GM12878 (cell line): Measurements from ENCODE around the gene RBM15B. TPM values are rescaled to one million over a fixed set of nuclear protein-coding genes. Genes with fewer than 3 reads are reported as not detected.

Experiments
- ATF7 ChIP-seq: fragments of 450-650 bp; IDR thresholded peaks from 2 replicates; pipeline ENCODE4 v1.6.1; 2016; ENCODE audit warnings: low read depth, mild to moderate bottlenecking
- CREM ChIP-seq: IDR thresholded peaks from 2 replicates; pipeline ENCODE4 v1.6.1; 2014; ENCODE audit warnings: antibody characterized with exemption, low read depth
- EZH2 ChIP-seq: IDR thresholded peaks from 2 replicates; pipeline ENCODE4 v1.6.1; 2012; ENCODE audit warnings: low read depth, mild to moderate bottlenecking, control low read depth, inconsistent platforms, low read length, borderline replicate concordance; ENCODE audit not compliant: control insufficient read depth
- GATAD2B ChIP-seq: fragments of 450-650 bp; conservative IDR thresholded peaks from 2 replicates; pipeline ENCODE4 v1.6.1; 2017; ENCODE audit warnings: low read depth, mild to moderate bottlenecking, moderate library complexity
- IKZF2 ChIP-seq, 2 experiments: fragments of 450-650 bp; IDR thresholded peaks; 2 replicates each; pipeline ENCODE4 v1.6.1; 2017; ENCODE audit warnings: mild to moderate bottlenecking in 2 of 2, moderate library complexity in 2 of 2
- IRF4 ChIP-seq: IDR thresholded peaks from 2 replicates; pipeline ENCODE4 v1.6.1; 2011; ENCODE audit warnings: low read depth, low read length
- MTA2 ChIP-seq: fragments of 450-650 bp; IDR thresholded peaks from 2 replicates; pipeline ENCODE4 v1.6.1; 2016; ENCODE audit warnings: low read depth, mild to moderate bottlenecking, moderate library complexity
- NFXL1 ChIP-seq: fragments of 450-650 bp; IDR thresholded peaks from 2 replicates; pipeline ENCODE4 v1.6.1; 2017; ENCODE audit warnings: antibody characterized with exemption, mild to moderate bottlenecking, borderline replicate concordance
- NFYB ChIP-seq: IDR thresholded peaks from 2 replicates; pipeline ENCODE4 v1.6.1; 2011; ENCODE audit warnings: low read depth, mild to moderate bottlenecking, low read length, improper control_type of control experiment, moderate library complexity; ENCODE audit not compliant: insufficient read depth
- NR2C2 ChIP-seq: IDR thresholded peaks from 2 replicates; pipeline ENCODE4 v1.6.1; 2011; ENCODE audit warnings: borderline replicate concordance, low read depth; ENCODE audit not compliant: control insufficient read depth, insufficient read length
- POLR2A ChIP-seq: IDR thresholded peaks from 2 replicates; pipeline ENCODE4 v1.6.1; 2011; ENCODE audit warnings: low read depth, mild to moderate bottlenecking, low read length
- SMARCA5 ChIP-seq: fragments of 450-650 bp; IDR thresholded peaks from 2 replicates; pipeline ENCODE4 v1.6.1; 2017; ENCODE audit warnings: mild to moderate bottlenecking
- SPI1 ChIP-seq: IDR thresholded peaks from 2 replicates; pipeline ENCODE4 v1.6.1; 2011; ENCODE audit warnings: low read depth, mild to moderate bottlenecking, low read length, moderate library complexity, borderline replicate concordance; ENCODE audit not compliant: insufficient read depth
- STAT1 ChIP-seq: fragments of 450-650 bp; conservative IDR thresholded peaks from 2 replicates; pipeline ENCODE4 v1.6.1; 2014; ENCODE audit warnings: antibody characterized with exemption, mild to moderate bottlenecking
- TCF3 ChIP-seq: IDR thresholded peaks from 2 replicates; pipeline ENCODE4 v1.6.1; 2012; ENCODE audit warnings: low read depth, mild to moderate bottlenecking, low read length, borderline replicate concordance; ENCODE audit not compliant: insufficient read depth
- YBX1 ChIP-seq: fragments of 450-650 bp; IDR thresholded peaks from 2 replicates; pipeline ENCODE4 v1.6.1; 2016; ENCODE audit warnings: antibody characterized with exemption
- ZNF384 ChIP-seq: IDR thresholded peaks from 2 replicates; pipeline ENCODE4 v1.6.1; 2012; ENCODE audit warnings: low read depth, mild to moderate bottlenecking, low read length, improper control_type of control experiment, borderline replicate concordance
- ZSCAN29 ChIP-seq: fragments of 450-650 bp; IDR thresholded peaks from 2 replicates; pipeline ENCODE4 v1.6.1; 2017; ENCODE audit warnings: mild to moderate bottlenecking, moderate library complexity
- polyA plus RNA-seq, 11 experiments: library from polyadenylated mRNA; depleted of rRNA in 4 of 11; unstranded in 6 of 11; stranded (reverse) in 5 of 11; fragments of >200 nt; fragmentation: Nextera tagmentation in 4 of 11; fragmentation: Illumina TruSeq in 1 of 11; extraction: Ambion mirVana in 4 of 11; extraction: Trizol in 1 of 11; gene quantifications; 1 replicate in 1 of 11; 2 replicates in 10 of 11; pipeline versions ENCODE4 v1.2.1 to v1.2.3, GENCODE V29; 2011 to 2016; ENCODE audit warnings: inconsistent platforms in 2 of 11, missing spikeins in 2 of 11, low read depth in 1 of 11
- total RNA-seq, 4 experiments: library from RNA; depleted of rRNA in 3 of 4; stranded (reverse); fragments of >200 nt in 3 of 4; fragmentation: Illumina TruSeq in 1 of 4; extraction: Trizol in 1 of 4; gene quantifications; 2 replicates each; pipeline versions ENCODE4 v1.2.1 to v1.2.3, GENCODE V29; 2013 to 2021
- TF ChIP-seq, protein P1 (sequence below): IDR thresholded peaks from 2 replicates; pipeline ENCODE4 v1.6.1; 2012; ENCODE audit warnings: low read depth, low read length, improper control_type of control experiment
- TF ChIP-seq, protein P2 (sequence below): IDR thresholded peaks from 2 replicates; pipeline ENCODE4 v1.6.1; 2012; ENCODE audit warnings: low read depth, low read length, improper control_type of control experiment
- TF ChIP-seq, protein P3 (sequence below): fragments of 450-650 bp; IDR thresholded peaks from 2 replicates; pipeline ENCODE4 v1.6.1; 2018; ENCODE audit warnings: borderline replicate concordance, mild to moderate bottlenecking; ENCODE audit not compliant: partially characterized antibody
- TF ChIP-seq, protein P4 (sequence below): fragments of 450-650 bp; IDR thresholded peaks from 2 replicates; pipeline ENCODE4 v1.6.1; 2017; ENCODE audit warnings: mild to moderate bottlenecking, moderate library complexity
- TF ChIP-seq, protein P5 (sequence below): fragments of 450-650 bp; IDR thresholded peaks from 2 replicates; pipeline ENCODE4 v1.6.1; 2017; ENCODE audit warnings: low read depth, mild to moderate bottlenecking, moderate library complexity

RBM15B gene
- total and polyA plus RNA-seq, 10 of the 15 experiments (the other 5 are each of a cell fraction or from before 2014, with no cell fraction given), result 2.4 to 34.5 (median 19.1) TPM

DNA sequence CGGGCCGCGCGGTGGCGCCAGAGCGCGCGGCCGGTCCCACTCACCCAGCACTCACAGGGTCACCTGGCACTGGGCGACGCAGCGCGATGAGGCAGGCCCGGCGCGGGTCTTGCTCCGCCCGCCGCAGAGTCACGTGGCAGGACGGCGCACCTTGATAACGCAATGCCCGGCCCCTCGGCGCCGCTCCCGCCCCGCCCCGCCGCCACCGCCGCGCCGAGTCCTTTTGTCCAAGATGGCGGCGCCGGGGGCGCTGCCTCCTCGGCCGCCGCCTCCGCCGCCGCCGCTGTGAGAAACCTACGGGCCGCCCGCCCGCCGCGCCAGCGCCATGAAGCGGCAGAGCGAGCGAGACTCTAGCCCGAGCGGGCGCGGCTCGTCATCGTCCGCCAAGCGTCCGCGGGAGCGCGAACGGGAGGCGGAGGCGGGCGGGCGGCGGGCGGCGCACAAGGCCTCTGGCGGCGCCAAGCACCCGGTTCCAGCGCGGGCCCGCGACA, at the start of gene RBM15B (continued):
- TF ChIP-seq TCF3 (peak; percentile 84; the same call in 1 of the 2 replicates), SMARCA5 (peak; percentile 56; the same call in 1 of the 2 replicates), ZSCAN29 (no peak), CREM (peak; percentile 98), ATF7 (no peak), SPI1 (no peak), GATAD2B (peak; percentile 82), YBX1 (no peak), POLR2A (peak; percentile 81), EZH2 (no peak), STAT1 (no peak), NR2C2 (no peak), ZNF384 (peak; percentile 36; the same call in 1 of the 2 replicates), NFYB (no peak), MTA2 (no peak), IKZF2 (IDR thresholded peaks at IDR 0.05) (no peak), NFXL1 (no peak), IRF4 (no peak)
- TF ChIP-seq, protein P1, sequence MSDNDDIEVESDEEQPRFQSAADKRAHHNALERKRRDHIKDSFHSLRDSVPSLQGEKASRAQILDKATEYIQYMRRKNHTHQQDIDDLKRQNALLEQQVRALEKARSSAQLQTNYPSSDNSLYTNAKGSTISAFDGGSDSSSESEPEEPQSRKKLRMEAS, result peak; percentile 93
- TF ChIP-seq, protein P2, sequence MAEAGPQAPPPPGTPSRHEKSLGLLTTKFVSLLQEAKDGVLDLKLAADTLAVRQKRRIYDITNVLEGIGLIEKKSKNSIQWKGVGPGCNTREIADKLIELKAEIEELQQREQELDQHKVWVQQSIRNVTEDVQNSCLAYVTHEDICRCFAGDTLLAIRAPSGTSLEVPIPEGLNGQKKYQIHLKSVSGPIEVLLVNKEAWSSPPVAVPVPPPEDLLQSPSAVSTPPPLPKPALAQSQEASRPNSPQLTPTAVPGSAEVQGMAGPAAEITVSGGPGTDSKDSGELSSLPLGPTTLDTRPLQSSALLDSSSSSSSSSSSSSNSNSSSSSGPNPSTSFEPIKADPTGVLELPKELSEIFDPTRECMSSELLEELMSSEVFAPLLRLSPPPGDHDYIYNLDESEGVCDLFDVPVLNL, result no peak
- TF ChIP-seq, protein P3, sequence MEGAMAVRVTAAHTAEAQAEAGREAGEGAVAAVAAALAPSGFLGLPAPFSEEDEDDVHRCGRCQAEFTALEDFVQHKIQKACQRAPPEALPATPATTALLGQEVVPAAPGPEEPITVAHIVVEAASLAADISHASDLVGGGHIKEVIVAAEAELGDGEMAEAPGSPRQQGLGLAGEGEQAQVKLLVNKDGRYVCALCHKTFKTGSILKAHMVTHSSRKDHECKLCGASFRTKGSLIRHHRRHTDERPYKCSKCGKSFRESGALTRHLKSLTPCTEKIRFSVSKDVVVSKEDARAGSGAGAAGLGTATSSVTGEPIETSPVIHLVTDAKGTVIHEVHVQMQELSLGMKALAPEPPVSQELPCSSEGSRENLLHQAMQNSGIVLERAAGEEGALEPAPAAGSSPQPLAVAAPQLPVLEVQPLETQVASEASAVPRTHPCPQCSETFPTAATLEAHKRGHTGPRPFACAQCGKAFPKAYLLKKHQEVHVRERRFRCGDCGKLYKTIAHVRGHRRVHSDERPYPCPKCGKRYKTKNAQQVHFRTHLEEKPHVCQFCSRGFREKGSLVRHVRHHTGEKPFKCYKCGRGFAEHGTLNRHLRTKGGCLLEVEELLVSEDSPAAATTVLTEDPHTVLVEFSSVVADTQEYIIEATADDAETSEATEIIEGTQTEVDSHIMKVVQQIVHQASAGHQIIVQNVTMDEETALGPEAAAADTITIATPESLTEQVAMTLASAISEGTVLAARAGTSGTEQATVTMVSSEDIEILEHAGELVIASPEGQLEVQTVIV, result no peak
- TF ChIP-seq, protein P4, sequence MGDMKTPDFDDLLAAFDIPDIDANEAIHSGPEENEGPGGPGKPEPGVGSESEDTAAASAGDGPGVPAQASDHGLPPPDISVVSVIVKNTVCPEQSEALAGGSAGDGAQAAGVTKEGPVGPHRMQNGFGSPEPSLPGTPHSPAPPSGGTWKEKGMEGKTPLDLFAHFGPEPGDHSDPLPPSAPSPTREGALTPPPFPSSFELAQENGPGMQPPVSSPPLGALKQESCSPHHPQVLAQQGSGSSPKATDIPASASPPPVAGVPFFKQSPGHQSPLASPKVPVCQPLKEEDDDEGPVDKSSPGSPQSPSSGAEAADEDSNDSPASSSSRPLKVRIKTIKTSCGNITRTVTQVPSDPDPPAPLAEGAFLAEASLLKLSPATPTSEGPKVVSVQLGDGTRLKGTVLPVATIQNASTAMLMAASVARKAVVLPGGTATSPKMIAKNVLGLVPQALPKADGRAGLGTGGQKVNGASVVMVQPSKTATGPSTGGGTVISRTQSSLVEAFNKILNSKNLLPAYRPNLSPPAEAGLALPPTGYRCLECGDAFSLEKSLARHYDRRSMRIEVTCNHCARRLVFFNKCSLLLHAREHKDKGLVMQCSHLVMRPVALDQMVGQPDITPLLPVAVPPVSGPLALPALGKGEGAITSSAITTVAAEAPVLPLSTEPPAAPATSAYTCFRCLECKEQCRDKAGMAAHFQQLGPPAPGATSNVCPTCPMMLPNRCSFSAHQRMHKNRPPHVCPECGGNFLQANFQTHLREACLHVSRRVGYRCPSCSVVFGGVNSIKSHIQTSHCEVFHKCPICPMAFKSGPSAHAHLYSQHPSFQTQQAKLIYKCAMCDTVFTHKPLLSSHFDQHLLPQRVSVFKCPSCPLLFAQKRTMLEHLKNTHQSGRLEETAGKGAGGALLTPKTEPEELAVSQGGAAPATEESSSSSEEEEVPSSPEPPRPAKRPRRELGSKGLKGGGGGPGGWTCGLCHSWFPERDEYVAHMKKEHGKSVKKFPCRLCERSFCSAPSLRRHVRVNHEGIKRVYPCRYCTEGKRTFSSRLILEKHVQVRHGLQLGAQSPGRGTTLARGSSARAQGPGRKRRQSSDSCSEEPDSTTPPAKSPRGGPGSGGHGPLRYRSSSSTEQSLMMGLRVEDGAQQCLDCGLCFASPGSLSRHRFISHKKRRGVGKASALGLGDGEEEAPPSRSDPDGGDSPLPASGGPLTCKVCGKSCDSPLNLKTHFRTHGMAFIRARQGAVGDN, result peak; percentile 61; the same call in 1 of the 2 replicates
- TF ChIP-seq, protein P5, sequence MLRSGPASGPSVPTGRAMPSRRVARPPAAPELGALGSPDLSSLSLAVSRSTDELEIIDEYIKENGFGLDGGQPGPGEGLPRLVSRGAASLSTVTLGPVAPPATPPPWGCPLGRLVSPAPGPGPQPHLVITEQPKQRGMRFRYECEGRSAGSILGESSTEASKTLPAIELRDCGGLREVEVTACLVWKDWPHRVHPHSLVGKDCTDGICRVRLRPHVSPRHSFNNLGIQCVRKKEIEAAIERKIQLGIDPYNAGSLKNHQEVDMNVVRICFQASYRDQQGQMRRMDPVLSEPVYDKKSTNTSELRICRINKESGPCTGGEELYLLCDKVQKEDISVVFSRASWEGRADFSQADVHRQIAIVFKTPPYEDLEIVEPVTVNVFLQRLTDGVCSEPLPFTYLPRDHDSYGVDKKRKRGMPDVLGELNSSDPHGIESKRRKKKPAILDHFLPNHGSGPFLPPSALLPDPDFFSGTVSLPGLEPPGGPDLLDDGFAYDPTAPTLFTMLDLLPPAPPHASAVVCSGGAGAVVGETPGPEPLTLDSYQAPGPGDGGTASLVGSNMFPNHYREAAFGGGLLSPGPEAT, result no peak
